H1 (cell line): ENCODE results near the gene MRPL22. TPM values are rescaled to one million over a fixed set of nuclear protein-coding genes. Genes with fewer than 3 reads are reported as not detected.

Source experiments
- ASH2L ChIP-seq: fragments of 200-600, 300-600 bp; sonication (generic); IDR thresholded peaks from one replicate; pipeline ENCODE4 v1.7.1; 2017; ENCODE audit warnings: low read length
- ATF2 ChIP-seq: IDR thresholded peaks from 2 replicates; pipeline ENCODE4 v1.6.1; 2012; ENCODE audit warnings: low read length, inconsistent platforms
- CHD7 ChIP-seq: fragments of 300-600 bp; sonication (generic); IDR thresholded peaks from 2 replicates; pipeline ENCODE4 v1.7.1; 2012; ENCODE audit warnings: low read length, moderate library complexity, mild to moderate bottlenecking, inconsistent platforms; ENCODE audit not compliant: insufficient replicate concordance
- HDAC6 ChIP-seq: IDR thresholded peaks from one replicate; pipeline ENCODE4 v1.7.1; 2012; ENCODE audit warnings: low read depth, mild to moderate bottlenecking, inconsistent platforms, low read length, moderate library complexity
- KDM4A ChIP-seq: IDR thresholded peaks from one replicate; pipeline ENCODE4 v1.7.1; 2012; ENCODE audit warnings: low read depth, mild to moderate bottlenecking, moderate library complexity, low read length, inconsistent platforms; ENCODE audit not compliant: severe bottlenecking
- RAD21 ChIP-seq, 2 experiments: IDR thresholded peaks in 1 of 2; conservative IDR thresholded peaks in 1 of 2; 2 replicates each; pipeline ENCODE4 v1.6.1; 2011; ENCODE audit warnings: low read depth in 2 of 2, low read length in 2 of 2, improper control_type of control experiment in 1 of 2, inconsistent platforms in 1 of 2, mild to moderate bottlenecking in 1 of 2, moderate library complexity in 1 of 2
- SAP30 ChIP-seq: fragments of 300-600 bp; sonication (generic); IDR thresholded peaks from 2 replicates; pipeline ENCODE4 v1.7.1; 2012; ENCODE audit warnings: low read length, moderate library complexity, mild to moderate bottlenecking, inconsistent platforms; ENCODE audit not compliant: insufficient read depth, insufficient replicate concordance
- SP2 ChIP-seq: IDR thresholded peaks from 2 replicates; pipeline ENCODE4 v1.6.1; 2012; ENCODE audit warnings: mild to moderate bottlenecking, low read length, inconsistent platforms
- TAF7 ChIP-seq: optimal IDR thresholded peaks from 2 replicates; pipeline ENCODE3; 2011; ENCODE audit warnings: low read depth, mild to moderate bottlenecking, inconsistent platforms, low read length, moderate library complexity, borderline replicate concordance
- polyA plus RNA-seq, 7 experiments: library from polyadenylated mRNA; depleted of rRNA in 3 of 7; stranded (reverse) in 5 of 7; unstranded in 2 of 7; fragments of >200 nt in 5 of 7; fragments of 200-250 nt in 2 of 7; gene quantifications; 1 replicate in 5 of 7; 2 replicates in 1 of 7; 4 replicates in 1 of 7; pipeline versions ENCODE4 v1.2.1 to v1.2.3, GENCODE V29; 2011 to 2013; ENCODE audit warnings: missing spikeins in 2 of 7, mixed read lengths in 2 of 7
- total RNA-seq: library from RNA; stranded (reverse); fragmentation: NEBNext Ultra II Directional; extraction: Animal tissue kit (Norgen Biotek cat#: 25700); gene quantifications from 2 replicates; pipeline ENCODE4 v1.2.1, GENCODE V29; 2021

MRPL22 gene
- total and polyA plus RNA-seq, 2 of the 8 experiments (the other 6 are each of a cell fraction or from before 2014, with no cell fraction given): 46.8 to 65.6 TPM

GRCh38 chr5:155017610-155018009 is 76.7 kb downstream of the MRPL22 start (continued):
- TF ChIP-seq CHD7 (no peak), KDM4A (no peak), HDAC6 (no peak), SP2 (no peak), RAD21 (IDR thresholded peaks at IDR 0.05 in 1 of 2, conservative IDR thresholded peaks at IDR 0.05 in 1 of 2; ENCODE audit: low read depth in 2 of 2, low read length in 2 of 2) (no peak), ASH2L (no peak), TAF7 (no peak), SAP30 (no peak), ATF2 (no peak)
